GM12801 (cell line): Measurements from ENCODE around the gene SLC49A3.

ENCODE experiments used
- TF ChIP-seq, protein P1 (sequence below): IDR thresholded peaks from one replicate; pipeline ENCODE4 v1.5.1; 2011; ENCODE audit warnings: control low read depth; ENCODE audit not compliant: insufficient read length; ENCODE audit errors: extremely low read depth

SLC49A3 gene

DNA sequence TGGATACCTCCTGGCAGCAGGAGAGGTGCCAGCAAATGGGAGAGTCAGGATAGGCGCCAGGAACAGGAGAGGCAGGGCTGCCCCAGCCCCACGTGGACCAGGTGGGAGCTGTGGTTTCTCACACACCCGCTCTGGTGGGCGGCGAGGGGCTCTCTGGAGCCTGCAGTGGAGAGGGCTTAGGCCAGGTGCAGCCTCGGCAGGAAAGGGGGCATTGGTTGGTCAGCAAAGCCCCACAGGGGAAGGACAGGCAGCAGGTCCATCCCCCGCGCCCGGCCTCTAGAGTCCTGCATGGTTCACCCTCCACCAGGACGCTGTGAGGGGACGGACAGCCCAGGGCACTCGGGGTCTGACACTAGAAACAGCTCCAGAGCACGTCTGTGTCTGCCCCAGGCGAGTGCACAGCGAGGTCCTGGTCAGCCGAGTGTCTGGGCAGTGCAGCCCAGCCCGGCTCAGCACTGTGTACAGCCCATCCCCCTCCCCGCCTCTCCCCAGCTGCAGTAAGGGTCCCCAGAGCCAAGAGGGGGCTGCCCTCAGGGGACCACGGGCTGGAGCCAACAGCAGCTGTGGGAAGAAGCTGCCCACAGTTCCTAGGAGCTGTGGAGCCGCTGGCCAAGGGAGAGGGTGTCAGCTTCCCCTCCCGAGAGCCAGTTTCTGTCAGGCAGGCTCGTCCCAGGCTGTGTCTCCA, 23.1 kb downstream of the SLC49A3 start:
- TF ChIP-seq, protein P1, sequence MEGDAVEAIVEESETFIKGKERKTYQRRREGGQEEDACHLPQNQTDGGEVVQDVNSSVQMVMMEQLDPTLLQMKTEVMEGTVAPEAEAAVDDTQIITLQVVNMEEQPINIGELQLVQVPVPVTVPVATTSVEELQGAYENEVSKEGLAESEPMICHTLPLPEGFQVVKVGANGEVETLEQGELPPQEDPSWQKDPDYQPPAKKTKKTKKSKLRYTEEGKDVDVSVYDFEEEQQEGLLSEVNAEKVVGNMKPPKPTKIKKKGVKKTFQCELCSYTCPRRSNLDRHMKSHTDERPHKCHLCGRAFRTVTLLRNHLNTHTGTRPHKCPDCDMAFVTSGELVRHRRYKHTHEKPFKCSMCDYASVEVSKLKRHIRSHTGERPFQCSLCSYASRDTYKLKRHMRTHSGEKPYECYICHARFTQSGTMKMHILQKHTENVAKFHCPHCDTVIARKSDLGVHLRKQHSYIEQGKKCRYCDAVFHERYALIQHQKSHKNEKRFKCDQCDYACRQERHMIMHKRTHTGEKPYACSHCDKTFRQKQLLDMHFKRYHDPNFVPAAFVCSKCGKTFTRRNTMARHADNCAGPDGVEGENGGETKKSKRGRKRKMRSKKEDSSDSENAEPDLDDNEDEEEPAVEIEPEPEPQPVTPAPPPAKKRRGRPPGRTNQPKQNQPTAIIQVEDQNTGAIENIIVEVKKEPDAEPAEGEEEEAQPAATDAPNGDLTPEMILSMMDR: no peak

DNA sequence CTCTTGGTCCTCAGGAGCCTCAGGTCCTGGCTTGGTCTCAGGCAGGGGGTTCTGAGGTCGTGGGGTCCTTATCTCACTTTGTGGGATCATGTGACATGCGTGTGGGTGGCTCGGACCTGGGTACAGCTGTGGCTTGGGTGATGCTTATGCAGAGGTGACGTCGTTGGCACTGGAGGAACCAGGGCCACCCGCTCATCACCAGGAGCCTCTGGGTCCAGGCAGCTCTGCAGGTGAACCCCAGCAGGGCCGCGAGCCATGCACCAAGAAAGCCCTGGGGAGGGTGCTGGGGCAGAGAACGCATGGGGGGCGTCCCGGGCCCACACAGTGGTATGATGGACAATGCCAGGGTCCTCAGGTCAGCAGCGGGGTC, 23.6 kb downstream of the SLC49A3 start:
- TF ChIP-seq, protein P1: no peak

DNA sequence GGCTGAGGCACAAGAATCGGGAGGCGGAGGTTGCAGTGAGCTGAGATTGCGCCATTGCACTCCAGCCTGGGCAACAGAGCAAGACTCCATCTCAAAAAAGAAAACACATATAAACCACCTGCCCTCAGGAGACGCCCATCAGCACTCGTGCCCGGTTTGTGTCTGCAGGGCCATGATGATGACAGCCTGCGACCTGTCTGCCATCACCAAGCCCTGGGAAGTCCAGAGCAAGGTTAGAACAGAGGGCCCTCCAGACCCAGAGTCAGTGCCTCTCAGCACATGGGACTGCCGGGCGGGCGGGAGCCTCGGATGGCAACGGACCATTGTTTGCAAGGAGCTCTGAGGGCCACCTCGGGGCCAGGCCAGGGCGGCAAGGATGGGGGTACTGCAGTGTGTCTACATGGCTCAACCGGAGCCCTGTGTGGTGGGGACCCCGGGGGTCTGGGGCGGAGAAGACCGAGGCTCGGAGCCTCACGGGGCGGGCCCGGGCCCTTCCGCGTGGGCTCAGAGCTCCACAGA, 24.2 kb downstream of the SLC49A3 start:
- TF ChIP-seq, protein P1: no peak

DNA sequence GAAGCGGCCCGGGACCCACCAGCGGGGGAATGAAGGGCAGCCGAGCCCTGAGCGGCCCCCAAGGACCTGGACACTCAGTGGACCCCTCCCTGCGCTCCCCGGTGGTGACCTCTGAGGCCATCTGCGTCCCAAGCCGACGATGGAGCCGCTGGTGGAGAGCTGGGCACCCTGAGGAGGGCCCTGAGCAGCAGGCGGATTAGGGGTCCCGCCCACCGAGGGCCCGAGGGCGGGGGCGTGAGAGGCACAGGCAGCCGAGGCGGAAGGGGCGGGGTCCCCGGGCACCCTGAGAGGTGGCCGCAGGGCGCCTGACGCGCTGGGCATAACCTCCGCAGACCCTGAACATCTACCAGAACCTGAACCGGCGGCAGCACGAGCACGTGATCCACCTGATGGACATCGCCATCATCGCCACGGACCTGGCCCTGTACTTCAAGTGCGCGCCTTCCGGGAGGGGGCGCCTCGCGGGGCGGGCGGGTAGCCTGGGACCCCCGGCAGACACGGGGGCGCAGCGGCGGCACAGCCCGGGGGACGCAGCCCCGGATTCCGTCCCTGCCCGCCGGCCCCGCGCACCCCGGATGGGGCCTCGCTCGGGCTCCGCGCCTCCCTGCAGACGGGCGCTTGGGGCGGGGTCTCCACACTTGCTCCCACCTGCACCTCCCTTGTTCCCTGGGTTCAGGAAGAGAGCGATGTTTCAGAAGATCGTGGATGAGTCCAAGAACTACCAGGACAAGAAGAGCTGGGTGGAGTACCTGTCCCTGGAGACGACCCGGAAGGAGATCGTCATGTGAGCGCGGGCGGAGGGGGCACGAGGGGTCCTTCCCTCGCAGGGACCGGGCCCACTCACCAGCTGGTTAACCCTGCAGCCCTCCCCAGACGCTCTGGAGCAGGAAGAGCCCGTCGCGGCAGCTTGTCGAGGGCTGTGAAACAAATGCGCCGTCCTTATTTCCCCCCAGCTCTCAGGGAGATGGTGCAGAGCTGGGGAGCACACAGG, 25.2 kb downstream of the SLC49A3 start:
- TF ChIP-seq, protein P1: no peak

DNA sequence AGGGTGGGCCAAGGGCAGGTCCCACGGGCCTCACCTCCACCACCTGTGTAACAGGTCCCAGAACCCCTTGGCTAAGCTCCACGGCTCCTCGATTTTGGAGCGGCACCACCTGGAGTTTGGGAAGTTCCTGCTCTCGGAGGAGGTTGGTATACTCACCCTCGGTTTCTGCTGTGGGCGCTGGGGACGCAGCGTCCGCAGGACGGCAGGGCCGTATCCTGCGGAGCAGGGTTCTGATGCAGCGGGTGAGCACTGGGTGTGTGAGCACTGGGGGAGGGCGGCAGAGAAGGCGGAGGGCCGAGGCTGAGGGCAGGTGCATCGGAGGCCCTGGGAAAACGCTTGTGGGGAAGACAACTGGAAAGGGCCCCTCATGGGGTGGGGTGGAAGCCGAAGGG, 25.9 kb downstream of the SLC49A3 start:
- TF ChIP-seq, protein P1: no peak

DNA sequence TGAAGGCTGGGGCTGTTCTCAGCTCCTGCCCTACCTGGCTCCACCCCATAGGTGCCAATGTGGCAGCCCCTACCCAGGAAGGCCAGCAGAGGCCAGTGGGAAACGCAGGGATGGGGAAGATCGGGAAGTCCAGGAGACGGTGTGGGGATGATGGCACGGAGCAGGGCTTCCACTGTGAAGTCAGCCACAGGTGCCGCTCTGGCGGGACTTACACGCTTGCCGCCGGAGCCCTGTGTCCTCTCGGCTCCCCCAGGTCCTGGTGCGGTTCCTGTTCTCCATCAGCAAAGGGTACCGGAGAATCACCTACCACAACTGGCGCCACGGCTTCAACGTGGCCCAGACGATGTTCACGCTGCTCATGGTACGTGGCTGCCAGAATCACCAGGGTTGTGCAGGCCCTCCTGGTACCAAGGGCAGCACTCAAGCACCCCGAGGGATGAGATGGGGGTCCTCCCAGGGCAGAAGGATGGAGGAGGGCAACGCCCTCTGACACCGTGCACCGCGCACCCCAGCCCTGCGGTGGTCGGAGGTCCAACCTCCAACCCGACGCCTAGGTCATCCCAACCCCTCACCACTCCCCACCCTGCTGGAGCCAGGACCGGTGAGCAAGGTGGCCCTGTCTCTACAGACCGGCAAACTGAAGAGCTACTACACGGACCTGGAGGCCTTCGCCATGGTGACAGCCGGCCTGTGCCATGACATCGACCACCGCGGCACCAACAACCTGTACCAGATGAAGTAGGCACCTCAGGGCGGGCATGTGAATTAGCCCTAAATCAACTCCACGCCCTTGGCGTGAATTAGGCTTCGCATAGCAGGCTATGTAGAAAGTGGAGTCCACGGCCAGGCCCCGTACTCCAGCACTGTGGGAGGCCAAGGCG, 26.8 kb downstream of the SLC49A3 start:
- TF ChIP-seq, protein P1: no peak

DNA sequence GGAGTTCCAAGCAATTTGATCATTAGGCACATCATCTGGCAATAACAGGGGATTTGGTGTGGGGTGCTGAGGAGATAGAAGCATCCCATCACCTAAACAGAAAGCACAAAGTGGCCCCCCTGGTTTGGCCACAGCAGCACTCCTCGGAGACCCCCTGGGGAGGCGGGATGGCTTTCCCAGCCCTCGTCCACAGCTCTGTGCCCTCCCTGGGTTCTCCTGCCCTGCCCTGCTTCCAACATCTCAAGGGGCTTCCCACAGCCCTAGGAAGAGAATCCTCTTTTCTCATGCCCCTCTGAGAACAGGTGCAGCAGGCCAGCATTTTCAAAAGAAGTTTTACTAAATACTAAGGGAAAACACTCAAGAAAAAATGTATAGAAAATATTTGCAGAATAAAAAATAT, 27.7 kb downstream of the SLC49A3 start:
- TF ChIP-seq, protein P1: no peak
